AG04449 (cell line): Measurements from ENCODE around the gene GNB3.

Experiments used
- CTCF ChIA-PET: fragments of 350-600 bp; formaldehyde crosslinking; extraction: SDS; loops from one replicate; lab custom pipeline; 2021; ENCODE audit warnings: antibody characterized with exemption; lab: Yijun Ruan, JAX
- POLR2A ChIA-PET: fragments of 400-600, 350-600 bp; formaldehyde crosslinking; extraction: SDS; loops from one replicate; lab custom pipeline; 2020; ENCODE audit warnings: antibody characterized with exemption, inconsistent platforms; lab: Yijun Ruan, JAX
- DNase-seq: peaks from one replicate; pipeline ENCODE4 v3.0.0-alpha.2; 2010; ENCODE audit warnings: low read depth, low spot score
- H3K4me3 ChIP-seq: 2 replicates; pipeline ENCODE4 v1.5.1; 2011; ENCODE audit warnings: low read depth, mild to moderate bottlenecking, control low read depth, low read length
- TF ChIP-seq, protein P1 (sequence below): IDR thresholded peaks from one replicate; pipeline ENCODE4 v1.5.1; 2011; ENCODE audit warnings: mild to moderate bottlenecking, moderate library complexity, low read length, control low read depth, inconsistent platforms; ENCODE audit not compliant: insufficient read depth; ENCODE audit errors: missing control alignments

GNB3 gene

DNA sequence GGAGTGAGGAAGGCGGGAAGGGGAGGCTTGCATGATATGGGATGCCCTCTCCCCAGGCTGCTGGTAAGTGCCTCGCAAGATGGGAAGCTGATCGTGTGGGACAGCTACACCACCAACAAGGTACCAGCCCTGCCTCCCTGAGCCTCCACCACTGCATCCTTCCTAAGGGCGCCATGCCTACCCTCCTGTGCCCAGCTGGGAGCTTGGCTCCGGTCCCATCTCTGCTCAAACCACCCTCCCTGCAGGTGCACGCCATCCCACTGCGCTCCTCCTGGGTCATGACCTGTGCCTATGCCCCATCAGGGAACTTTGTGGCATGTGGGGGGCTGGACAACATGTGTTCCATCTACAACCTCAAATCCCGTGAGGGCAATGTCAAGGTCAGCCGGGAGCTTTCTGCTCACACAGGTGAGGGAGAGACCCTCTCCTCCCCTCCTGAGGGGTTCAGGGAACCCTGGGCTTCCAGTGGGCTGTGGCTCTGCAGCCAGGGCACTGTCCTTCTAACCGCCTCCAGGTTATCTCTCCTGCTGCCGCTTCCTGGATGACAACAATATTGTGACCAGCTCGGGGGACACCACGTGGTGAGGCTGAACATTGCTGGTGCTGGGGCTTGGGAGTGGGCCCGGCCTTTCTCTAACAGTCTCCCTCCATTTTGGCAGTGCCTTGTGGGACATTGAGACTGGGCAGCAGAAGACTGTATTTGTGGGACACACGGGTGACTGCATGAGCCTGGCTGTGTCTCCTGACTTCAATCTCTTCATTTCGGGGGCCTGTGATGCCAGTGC, 2.6 kb downstream of the GNB3 start:
- H3K4me3 ChIP-seq = no peak overlapping the region
- TF ChIP-seq, protein P1, sequence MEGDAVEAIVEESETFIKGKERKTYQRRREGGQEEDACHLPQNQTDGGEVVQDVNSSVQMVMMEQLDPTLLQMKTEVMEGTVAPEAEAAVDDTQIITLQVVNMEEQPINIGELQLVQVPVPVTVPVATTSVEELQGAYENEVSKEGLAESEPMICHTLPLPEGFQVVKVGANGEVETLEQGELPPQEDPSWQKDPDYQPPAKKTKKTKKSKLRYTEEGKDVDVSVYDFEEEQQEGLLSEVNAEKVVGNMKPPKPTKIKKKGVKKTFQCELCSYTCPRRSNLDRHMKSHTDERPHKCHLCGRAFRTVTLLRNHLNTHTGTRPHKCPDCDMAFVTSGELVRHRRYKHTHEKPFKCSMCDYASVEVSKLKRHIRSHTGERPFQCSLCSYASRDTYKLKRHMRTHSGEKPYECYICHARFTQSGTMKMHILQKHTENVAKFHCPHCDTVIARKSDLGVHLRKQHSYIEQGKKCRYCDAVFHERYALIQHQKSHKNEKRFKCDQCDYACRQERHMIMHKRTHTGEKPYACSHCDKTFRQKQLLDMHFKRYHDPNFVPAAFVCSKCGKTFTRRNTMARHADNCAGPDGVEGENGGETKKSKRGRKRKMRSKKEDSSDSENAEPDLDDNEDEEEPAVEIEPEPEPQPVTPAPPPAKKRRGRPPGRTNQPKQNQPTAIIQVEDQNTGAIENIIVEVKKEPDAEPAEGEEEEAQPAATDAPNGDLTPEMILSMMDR = no peak
- CTCF ChIA-PET = interaction anchor here (1.5 to 18.1 kb wide), 3 partner anchors 13 to 90 kb away, joined by 3 to 316 read pairs (median 14); partner anchors contain the start of genes MLF2 and P3H3
- POLR2A ChIA-PET = interaction anchor here (1.0 to 5.5 kb wide), 6 partner anchors 8 to 308 kb away, joined by 3 to 43 read pairs (median 5); partner anchors contain the start of genes CDCA3, P3H3, TPI1 and USP5
- DNase-seq = no peak

DNA sequence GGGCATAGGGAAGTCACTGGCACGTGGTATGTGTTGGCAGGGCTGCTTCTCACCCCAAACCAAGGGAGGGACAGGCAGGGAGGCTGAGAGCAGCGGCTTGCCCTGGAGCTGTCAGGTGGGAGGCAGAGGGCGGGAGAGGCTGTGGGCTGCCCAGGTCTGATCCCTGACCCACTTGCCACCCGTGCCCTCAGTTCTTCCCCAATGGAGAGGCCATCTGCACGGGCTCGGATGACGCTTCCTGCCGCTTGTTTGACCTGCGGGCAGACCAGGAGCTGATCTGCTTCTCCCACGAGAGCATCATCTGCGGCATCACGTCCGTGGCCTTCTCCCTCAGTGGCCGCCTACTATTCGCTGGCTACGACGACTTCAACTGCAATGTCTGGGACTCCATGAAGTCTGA, 4.7 kb downstream of the GNB3 start:
- no peak overlapping the region for H3K4me3 ChIP-seq
- CTCF ChIA-PET = interaction anchor here (18.1 kb wide), 1 partner anchor 15 kb away, joined by 316 read pairs; the partner anchor contains the start of gene P3H3
- POLR2A ChIA-PET = interaction anchor here (2.1 kb wide), 1 partner anchor 16 kb away, joined by 14 read pairs; the partner anchor contains the start of gene P3H3
- TF ChIP-seq, protein P1 = no peak
- no peak for DNase-seq

DNA sequence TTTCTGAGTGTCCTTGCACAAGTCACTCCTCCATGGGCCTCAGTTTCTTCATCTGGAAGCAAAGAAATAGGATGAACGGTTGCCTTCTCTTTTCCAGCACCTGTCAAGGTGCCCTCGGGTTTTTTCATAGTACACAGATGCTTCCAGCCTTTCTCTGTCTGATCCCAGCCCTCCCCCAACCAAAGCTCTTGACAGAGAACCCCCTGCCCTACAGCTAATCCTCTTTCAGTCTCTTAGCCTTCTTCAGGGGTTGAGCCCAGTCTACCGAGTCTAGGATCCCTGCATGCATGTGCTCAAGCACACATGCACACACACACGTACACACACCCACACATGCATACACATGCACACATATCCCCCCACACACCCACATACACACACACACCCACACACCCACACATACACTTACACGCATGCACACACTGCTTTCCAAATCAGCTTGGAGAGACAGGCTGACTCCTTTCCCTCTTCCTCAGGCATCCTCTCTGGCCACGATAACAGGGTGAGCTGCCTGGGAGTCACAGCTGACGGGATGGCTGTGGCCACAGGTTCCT, 5.7 kb downstream of the GNB3 start:
- ChIA-PET CTCF (interaction anchor here (1.2 to 18.1 kb wide), 3 partner anchors 9 to 23 kb away, joined by 3 to 316 read pairs (median 3); partner anchors contain the start of gene P3H3), POLR2A (no interaction called here)
- no peak overlapping the region for H3K4me3 ChIP-seq
- TF ChIP-seq, protein P1 = no peak
- DNase-seq = no peak

DNA sequence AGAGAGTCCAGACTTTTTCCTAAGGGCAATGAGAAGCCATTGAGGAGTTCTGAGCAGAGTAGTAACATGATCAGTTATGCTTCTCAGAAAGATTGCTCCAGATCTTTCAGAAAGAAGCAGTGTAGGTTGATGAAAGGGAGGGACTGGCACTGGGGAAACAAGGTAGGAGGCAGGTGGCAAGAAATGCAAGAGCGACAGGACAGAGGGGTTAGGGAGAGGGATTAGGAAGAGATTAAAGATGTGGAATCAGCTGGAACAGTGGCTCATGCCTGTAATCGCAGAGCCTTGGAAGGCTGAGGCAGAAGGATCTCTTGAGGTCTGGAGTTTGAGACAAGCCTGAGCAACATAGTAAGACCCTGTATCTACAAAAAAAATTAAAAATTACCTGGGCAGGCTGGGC, 7.0 kb downstream of the GNB3 start:
- no peak overlapping the region for H3K4me3 ChIP-seq
- DNase-seq = no peak
- TF ChIP-seq, protein P1 = no peak
- CTCF ChIA-PET = interaction anchor here (1.3 to 18.1 kb wide), 4 partner anchors 8 to 25 kb away, joined by 5 to 316 read pairs (median 10); partner anchors contain the start of genes P3H3, SPSB2 and TPI1
- POLR2A ChIA-PET = interaction anchor here (8.8 kb wide), 1 partner anchor 22 kb away, joined by 164 read pairs; the partner anchor contains the start of genes SPSB2 and TPI1

DNA sequence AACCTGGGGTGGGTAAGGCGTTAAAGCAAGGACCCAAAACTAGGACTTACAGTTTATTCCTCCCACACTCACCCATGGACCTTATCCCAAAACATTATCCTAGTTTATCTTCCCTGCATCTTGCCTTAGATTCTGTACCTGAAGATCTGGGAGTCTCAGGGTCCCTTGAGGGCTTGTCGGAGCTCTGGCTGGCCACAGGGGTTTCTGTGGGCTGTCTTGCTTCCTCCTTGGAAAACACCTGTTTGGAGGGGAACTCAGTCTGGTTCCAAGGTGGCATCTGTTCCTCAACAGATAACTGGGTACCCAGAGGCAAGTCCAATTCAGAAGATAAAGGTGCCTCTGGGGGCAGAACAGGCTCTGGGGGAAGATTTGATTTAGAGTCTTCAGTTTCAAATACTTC, 8.7 kb downstream of the GNB3 start:
- H3K4me3 ChIP-seq = no peak overlapping the region
- ChIA-PET CTCF (interaction anchor here (2.8 to 18.1 kb wide), 2 partner anchors 19 to 20 kb away, joined by 15 to 316 read pairs; partner anchors contain the start of genes P3H3 and TPI1), POLR2A (interaction anchor here (4.0 to 8.8 kb wide), 2 partner anchors 8 to 20 kb away, joined by 43 to 164 read pairs; partner anchors contain the start of genes GNB3, SPSB2 and TPI1)

More for the DNA sequence above, 8.7 kb downstream of the GNB3 start:
- TF ChIP-seq, protein P1 = no peak
- no peak for DNase-seq
